ENCODE results near the gene SKAP2.

SKAP2 gene

GRCh38 chr7:26696161-26696560 lies 168.2 kb downstream of the SKAP2 start:
- DNase-seq (ENCODE audit: low read depth in 2 of 2): no peak

DNA sequence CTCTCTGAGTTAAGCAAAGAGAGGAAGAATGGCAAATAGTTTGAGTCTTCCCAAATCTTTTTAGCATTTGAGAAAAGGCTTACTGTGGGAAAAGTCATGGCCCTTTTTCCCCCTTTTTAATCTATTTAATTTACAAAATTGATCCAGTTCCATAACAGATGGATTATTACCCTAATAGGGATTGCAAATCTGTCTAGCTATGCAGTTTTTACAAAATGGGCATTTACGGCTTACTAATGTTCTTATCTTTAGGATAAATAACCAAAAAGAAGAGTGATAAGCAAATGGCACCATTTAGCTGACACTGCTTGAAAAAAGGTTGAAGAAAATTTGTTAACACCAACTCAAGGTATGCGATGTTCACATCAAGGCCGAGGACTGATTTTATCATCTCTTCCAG lies 169.7 kb downstream of the SKAP2 start:
- DNase-seq (ENCODE audit: low read depth in 2 of 2): no peak

- no peak for DNase-seq (ENCODE audit: low read depth in 2 of 2)
Measured at GRCh38 chr7:26694141-26694540, 170.2 kb downstream of the SKAP2 start.

- no peak for DNase-seq (ENCODE audit: low read depth in 2 of 2)
Measured at GRCh38 chr7:26691886-26692285, 172.5 kb downstream of the SKAP2 start.

DNA sequence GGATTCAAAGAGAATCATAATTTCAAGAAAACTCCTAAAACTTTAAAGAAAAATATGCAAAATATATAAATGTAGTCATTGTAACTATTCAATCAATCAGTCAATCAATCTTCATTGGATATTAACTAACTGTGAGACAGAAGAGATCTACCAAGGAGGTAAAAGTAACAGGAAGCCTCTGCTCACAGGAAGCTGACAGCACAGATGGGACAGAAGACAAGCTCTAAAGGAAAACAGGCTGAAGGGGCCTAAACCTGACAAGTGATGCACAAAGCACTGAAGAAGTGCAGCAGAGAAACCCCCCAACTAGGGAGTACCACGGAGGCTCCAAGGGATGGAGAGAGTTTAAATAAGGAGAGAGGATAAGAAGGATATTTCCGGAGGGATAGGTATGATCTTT lies 173.0 kb downstream of the SKAP2 start:
- no peak for DNase-seq (ENCODE audit: low read depth in 2 of 2)

DNA sequence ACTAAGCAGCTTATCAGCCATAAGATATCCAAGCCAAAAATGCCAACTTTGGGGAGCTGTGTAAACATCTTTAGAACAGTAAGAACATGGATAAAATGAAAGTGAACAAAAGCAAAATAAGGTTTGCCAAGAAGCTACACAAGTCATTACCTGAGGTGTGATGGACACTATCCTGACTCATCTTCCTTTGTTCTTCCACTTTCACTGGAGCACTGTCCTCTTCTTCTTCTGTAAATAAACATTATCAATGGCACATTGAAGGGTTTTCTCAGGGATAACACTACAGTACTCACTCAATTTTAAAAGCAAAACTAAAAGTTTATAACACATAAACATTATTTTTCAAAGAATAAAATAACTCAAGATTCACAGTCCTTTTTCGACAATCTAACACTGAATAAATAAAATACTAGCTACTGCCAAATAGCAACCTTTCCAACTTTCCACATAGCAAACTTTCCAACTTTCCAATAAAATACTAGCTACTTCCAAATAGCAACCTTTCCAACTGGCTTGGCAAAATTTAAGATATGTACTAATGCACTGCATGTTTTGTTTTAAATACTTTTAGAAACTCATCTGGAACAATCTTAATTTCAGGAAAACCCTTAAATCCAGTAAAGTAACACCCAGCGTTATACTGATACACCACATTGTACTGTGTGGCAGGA lies 174.1 kb downstream of the SKAP2 start:
- DNase-seq (ENCODE audit: low read depth in 2 of 2): no peak

DNA sequence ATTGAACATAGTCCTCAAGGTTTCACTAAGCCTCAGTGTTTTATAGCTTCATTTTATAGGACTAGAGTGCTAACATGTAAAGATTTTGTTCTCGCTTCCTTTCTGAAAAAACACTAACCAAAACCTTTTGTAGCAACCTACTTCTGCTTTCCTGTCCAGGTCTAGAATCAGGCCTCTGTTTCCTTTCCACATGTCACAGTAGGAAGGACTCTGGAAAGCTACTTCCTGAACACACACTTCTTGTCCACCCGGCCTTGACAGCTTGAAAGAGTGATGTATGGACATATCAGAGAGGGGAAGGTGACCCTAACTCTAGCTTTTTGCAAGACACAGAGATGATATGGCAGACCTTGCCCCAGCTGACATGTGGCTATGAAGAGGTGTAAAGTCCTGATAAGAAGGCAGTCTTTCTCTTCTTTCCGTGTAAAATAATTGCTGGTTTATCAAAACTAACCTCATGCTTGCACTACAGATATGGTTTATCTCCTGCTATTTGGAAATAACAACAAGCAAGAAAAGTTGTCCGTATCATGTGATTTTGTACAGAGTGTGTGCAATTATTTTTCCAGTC lies 175.4 kb downstream of the SKAP2 start:
- DNase-seq (ENCODE audit: low read depth in 2 of 2): no peak

DNA sequence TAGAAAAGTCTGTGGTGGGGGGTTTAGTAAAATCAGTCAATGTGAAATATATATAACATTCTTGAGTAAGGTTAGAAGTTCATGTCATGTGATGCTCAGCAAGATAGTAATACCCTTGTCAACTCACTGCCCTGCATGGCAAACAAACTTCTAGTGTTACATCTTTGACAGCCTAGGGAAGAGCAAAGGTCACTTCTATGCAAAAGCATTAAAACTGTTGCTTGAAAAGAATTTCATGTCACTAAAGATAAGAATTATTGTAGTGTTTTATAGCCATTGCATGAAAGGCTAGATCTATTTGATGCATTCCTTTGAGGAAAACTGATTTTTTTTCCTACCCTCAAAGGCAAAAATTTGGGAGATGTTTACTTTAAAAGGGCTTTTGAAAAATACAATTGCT lies 176.0 kb downstream of the SKAP2 start:
- DNase-seq (ENCODE audit: low read depth in 2 of 2): no peak

DNA sequence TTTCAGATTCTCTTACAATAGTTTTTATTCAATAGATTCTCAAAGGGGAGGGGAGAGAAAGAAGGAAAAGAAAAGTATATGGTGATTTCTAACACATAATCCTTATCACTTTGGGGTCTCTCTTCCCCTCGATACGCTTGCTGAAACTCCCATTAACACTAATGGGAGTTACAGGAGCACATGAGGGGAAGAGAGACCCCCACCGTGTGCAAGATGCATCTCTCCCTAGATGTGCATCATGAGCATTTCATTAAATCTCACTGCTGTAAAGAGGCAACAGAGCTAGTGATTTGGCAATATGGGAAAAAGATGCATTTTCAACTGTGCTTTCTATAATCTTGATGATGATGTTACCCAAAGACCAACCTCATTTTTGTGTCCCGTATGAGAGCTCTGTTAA lies 177.4 kb downstream of the SKAP2 start:
- no peak for DNase-seq (ENCODE audit: low read depth in 2 of 2)

GRCh38 chr7:26686448-26686981 lies 177.9 kb downstream of the SKAP2 start:
- DNase-seq (ENCODE audit: low read depth in 2 of 2): no peak

DNA sequence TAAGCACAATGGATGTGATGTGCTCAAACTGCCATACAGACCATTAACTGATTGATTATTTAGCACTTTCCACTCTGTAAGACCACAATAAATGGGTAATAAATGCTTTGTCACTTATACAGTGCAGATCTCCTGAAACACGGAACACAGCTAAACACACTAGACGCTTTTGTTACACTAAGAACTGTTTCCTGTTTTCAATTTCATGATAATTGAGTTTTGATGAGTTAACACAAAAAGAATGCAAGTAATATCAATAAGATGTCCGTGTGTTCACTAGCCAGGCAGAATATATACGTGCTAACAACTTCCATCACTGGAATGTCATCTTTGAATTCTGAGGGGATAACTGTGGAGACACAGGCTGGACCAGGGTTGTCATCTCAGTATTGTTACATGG lies 178.8 kb downstream of the SKAP2 start:
- no peak for DNase-seq (ENCODE audit: low read depth in 2 of 2)

- DNase-seq (ENCODE audit: low read depth in 2 of 2): no peak
Measured at GRCh38 chr7:26684447-26684846, 179.9 kb downstream of the SKAP2 start.

DNA sequence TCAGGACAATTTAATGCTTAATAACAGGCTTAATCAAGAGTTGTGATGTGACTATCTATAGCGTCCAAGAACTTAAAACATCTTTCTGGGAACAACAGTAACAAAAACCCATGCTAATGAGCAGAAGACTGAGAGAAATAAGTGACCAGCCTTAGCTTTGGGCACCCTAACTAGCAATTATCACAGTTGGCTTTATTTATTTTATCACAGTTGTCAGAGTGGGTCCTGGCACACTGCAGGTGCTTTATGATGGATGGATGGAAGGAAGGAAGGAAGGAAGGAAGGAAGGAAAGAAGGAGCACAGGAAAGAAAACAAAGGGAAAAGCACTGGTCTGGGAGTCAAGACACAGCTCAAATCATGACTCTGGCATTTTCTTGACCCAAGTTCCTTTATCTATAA lies 181.1 kb downstream of the SKAP2 start:
- no peak for DNase-seq (ENCODE audit: low read depth in 2 of 2)

DNA sequence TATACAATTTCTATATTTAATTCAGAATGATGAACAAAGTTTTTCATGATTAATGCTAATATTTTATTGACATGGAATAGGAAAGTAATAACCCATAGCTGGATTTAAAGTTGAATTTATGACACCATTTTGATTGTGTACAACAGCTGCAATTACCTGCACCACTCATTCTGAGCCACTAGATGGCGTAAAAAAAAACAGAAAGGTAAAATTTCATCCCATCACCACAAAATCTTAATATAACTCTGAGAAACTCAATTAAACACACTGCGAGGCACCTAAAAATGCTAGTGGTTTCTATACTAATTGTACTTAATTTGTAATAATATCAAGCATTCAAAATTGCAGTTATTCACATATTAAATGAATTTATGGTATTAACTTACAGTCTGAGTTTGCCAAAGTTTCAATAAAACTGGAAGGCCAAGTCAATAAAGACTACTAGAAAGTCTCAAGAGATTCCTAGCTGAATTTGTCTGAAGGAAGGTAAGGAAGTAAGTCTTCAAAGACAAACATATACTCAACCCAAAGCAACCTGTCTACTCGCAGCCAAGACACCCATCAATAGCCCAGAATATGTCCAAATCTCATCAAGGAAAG lies 182.5 kb downstream of the SKAP2 start:
- DNase-seq (ENCODE audit: low read depth in 2 of 2): no peak

DNA sequence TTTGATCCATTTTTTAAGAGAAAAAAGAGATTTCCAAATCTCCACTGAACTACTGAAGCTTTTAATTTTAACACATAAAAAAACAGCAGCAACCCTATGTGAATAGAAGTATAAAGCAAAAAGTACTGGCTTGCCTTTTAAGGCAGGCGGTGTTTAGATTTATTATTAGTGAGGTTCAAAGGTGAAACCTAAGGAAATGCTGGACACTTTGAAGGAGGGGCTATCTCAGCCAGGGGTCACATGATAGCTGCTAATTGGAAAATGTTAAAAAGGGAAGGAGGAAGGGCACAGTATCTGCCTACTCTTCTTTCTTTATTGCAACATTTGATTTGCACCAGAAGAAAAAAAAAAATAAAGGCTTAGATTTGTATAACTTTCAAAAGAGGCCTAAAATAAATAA lies 183.8 kb downstream of the SKAP2 start:
- no peak for DNase-seq (ENCODE audit: low read depth in 2 of 2)

DNA sequence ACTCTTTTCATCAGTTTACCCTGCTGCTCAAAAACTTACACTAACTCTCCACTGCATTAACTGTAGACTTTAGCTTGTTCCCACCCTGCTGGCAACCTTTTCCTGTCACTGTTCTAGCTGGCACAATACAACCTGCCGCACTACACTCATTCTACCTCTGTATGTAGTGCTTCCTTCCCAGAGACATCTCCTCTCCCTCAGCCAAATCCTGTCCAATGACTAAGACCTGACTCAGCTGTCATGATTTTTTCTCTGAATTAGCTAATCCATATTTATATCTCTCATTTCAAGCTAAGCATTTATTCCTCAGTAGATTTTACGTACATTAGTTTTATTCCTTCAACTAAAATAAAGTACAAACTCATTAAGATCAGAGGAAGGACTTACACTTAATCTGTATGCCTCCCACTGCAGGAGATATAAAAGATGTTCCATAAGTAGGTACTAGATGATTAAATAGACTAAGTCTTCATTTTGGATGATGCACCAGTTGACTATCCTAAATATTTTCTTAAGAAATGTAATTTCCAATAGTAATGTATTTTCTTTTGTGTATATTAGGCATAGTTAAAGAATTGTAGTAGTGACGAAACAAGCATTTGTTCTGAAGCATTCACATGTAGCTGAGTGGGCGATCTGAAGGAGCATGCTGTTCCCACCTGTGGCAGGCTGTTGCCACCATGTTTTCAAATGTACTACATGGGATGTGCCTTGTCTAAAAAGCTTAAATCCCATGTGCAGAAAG lies 189.1 kb downstream of the SKAP2 start:
- DNase-seq (ENCODE audit: low read depth in 2 of 2): no peak

- DNase-seq (ENCODE audit: low read depth in 2 of 2): no peak
Measured at GRCh38 chr7:26673858-26674257, 190.5 kb downstream of the SKAP2 start.

DNA sequence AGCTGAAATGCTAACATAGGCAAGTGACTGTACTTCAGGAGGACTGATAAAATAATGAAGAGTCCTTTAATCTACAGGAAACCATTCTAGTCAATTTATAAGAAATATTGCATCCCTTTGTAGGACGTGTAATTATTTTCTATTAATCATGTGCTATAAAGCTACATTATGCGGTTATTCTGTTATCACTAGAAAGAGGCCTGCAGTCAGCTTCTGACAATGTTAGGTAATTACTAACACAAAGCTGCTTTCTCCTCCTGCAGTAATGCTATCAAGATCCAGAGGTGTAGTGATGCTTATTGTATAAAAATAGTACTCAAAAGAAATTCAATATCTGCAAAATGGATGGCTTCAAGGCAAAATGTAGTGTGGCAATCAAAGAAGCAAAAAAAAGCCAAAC lies 191.1 kb downstream of the SKAP2 start:
- no peak for DNase-seq (ENCODE audit: low read depth in 2 of 2)

- DNase-seq (ENCODE audit: low read depth in 2 of 2): no peak
Measured at GRCh38 chr7:26670841-26671240, 193.5 kb downstream of the SKAP2 start.

GRCh38 chr7:26670290-26670689 lies 194.1 kb downstream of the SKAP2 start:
- DNase-seq (ENCODE audit: low read depth in 2 of 2): no peak

- DNase-seq (ENCODE audit: low read depth in 2 of 2): no peak
Measured at GRCh38 chr7:26668821-26669220, 195.6 kb downstream of the SKAP2 start.

DNA sequence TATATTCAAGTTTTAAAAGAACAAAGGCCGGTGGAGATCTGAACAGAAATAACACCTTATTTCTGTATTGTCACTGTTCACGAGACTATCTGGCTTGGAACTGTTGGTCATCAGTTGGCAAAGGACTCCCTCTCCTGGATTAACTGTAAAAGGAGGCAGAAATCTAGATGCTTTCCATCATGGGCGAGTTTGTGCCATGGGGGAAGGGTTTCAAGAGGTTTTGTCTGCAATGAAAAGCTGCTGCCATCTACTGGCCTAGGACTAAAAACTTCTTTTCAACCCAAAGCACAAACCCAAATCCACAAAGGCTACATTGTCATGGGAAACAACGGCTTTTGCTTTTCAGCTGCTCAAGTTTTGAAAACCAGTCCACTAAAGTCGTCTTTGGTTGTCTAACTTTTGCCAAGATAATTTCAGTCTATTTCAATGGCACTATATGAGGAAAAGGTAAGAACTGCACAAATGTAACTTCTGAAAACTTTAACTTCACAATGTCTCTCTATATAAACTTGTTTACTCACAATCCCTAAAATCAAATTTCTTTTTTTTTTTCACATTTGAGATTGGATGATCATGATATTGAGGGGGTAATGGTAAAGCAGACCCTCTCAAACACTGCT lies 196.8 kb downstream of the SKAP2 start:
- DNase-seq (ENCODE audit: low read depth in 2 of 2): peak; percentile 2 to 36

Data from stimulated activated CD8-positive, alpha-beta memory T cell treated with anti-CD3 and anti-CD28 coated beads, Interleukin-7, amount 100 ng/mL, for 4 hours (primary cell).